Stimulated activated CD8-positive, alpha-beta memory T cell treated with anti-CD3 and anti-CD28 coated beads, Interleukin-7, amount 100 ng/mL, for 4 hours (primary cell): ENCODE measurements around the gene ANXA2.

Source experiments
- DNase-seq, 2 donors: peaks; one replicate each; pipeline ENCODE4 v3.0.0-alpha.2; 2020; ENCODE audit warnings: low read depth in 2 of 2

The ANXA2 gene

GRCh38 chr15:60389261-60390077, 8.3 kb downstream of the ANXA2 start:
- no peak for DNase-seq

- DNase-seq, result no peak
These were observed 10.5 kb downstream of the ANXA2 start for GRCh38 chr15:60387321-60387720.

GRCh38 chr15:60386615-60387014, 11.2 kb downstream of the ANXA2 start:
- no peak for DNase-seq

GRCh38 chr15:60385620-60386552, 11.9 kb downstream of the ANXA2 start:
- DNase-seq, result no peak

GRCh38 chr15:60384526-60385126, 13.2 kb downstream of the ANXA2 start:
- DNase-seq, result no peak

GRCh38 chr15:60384053-60384452, 13.7 kb downstream of the ANXA2 start:
- DNase-seq, result no peak

- DNase-seq, result no peak
These were observed 14.8 kb downstream of the ANXA2 start for GRCh38 chr15:60382773-60383674.

- DNase-seq, result no peak
These were observed 16.5 kb downstream of the ANXA2 start for GRCh38 chr15:60381148-60381788.

- no peak for DNase-seq
These were observed 18.1 kb downstream of the ANXA2 start for GRCh38 chr15:60379525-60380274.

GRCh38 chr15:60379185-60379524, 18.6 kb downstream of the ANXA2 start:
- DNase-seq, result no peak

- DNase-seq, result no peak
These were observed 21.1 kb downstream of the ANXA2 start for GRCh38 chr15:60376677-60377095.

- no peak for DNase-seq
These were observed 22.5 kb downstream of the ANXA2 start for GRCh38 chr15:60375306-60375705.

GRCh38 chr15:60374628-60375081, 23.1 kb downstream of the ANXA2 start:
- DNase-seq, result no peak

- no peak for DNase-seq
These were observed 23.6 kb downstream of the ANXA2 start for GRCh38 chr15:60374209-60374608.

GRCh38 chr15:60373745-60374144, 24.0 kb downstream of the ANXA2 start:
- no peak for DNase-seq

- DNase-seq, result no peak
These were observed 24.5 kb downstream of the ANXA2 start for GRCh38 chr15:60373327-60373726.

- no peak for DNase-seq
These were observed 25.0 kb downstream of the ANXA2 start for GRCh38 chr15:60372756-60373155.

- DNase-seq, result no peak
These were observed 25.6 kb downstream of the ANXA2 start for GRCh38 chr15:60372227-60372626.

- DNase-seq, result no peak
These were observed 26.4 kb downstream of the ANXA2 start for GRCh38 chr15:60371175-60372051.
